ENCODE results near the gene MAN2C1.
A peak's percentile ranks its signal among the peaks of the same experiment; 100 is the strongest.
"Not testable (repeated sequence)": the region's sequence is repeated elsewhere in the genome, so short reads cannot be mapped to it uniquely, and the experiment has no call there.

Gene MAN2C1

GRCh38 chr15:75367913-75368688, at the start of gene MAN2C1:
TSS of gene MAN2C1 (minus strand) at chr15:75368607. CDS start at chr15:75368583, 24 bp downstream.
- DNase-seq: peak; percentile 94 to 97 (median 95)

GRCh38 chr15:75416584-75416983, 48.2 kb upstream of the MAN2C1 start:
- DNase-seq: no peak

DNA sequence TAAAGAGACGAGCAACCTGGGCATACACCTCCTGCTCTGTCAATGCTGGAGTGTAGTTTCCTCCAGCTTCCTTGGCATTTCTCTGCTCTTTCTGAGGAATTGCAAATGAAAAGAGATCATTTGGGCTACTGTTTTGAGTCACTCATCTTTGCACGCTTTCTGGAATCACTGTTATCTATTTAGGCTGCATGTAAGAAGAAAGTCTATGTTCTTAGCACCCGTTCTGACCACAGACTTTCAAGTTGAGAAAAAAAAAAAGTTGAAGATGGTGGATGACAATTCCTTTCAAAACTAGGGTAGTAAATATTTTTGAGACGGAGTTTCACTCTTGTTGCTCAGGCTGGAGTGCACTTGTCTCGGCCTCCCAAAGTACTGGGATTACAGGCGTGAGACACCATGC, 41.8 kb upstream of the MAN2C1 start:
- DNase-seq: no peak

- DNase-seq: no peak
Measured at GRCh38 chr15:75407083-75407482, 38.7 kb upstream of the MAN2C1 start.

DNA sequence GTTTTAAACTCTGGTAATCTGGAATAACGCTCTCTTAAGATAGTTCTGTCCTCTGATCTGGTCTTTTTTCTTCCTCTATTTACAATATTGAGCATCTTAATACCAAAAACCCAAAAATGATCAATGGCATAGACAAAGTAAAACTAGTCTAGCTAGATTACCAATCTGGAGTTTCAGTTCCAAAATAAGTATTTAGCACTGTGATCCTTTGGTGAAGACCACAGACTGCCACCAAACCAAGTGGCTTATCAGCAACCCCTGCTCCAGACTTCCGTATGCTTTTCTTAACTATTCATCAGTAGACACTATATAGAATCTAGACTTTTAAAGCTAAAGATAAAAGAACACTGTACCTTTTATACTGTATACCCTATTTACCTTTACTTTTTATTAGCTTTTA, 35.5 kb upstream of the MAN2C1 start:
- DNase-seq: no peak

DNA sequence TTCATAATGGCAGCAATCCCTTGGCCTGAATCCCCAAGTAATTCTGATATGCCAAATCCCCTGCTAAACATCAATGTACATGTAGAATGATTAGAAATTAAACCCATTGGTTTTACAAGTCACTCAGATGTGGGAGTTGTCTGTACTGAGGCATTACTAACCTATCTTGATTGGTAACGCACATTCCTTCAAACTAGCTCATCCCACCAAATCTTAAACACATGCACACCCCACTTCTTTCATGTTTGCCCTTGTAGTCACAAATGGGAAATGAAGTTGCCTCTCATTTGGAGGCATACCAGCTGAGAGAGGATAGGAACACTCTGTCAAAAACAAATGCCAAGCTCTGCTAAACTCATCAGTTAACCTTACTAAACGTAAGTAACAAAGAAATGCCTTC, 29.1 kb upstream of the MAN2C1 start:
- DNase-seq: no peak

DNA sequence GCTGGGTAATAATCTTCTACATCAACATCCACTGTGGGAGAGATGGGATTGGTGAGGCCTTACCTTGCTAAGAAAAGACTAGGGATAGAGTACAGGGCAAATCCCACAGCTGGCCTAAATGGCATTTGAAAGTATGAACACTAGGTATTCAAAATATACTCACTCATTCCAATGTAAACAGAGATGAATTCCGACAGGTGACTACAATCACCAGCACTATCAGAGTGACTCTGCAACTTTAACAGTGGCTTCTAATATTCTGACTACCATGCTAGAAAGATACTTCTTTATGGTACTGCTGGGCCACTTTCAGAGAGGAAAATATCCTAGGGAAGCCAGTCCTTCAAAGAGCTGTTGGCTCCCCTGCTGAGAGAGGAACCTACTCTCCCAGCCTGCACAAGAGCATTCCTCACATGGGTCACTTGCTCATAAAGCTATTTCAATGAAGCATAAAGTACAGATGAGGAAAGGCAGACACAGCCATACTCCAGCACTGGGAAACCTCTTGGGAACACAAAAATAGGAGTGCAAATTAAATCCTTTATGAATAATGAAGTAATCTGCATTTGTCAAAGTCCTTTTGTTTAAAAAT, 21.5 kb upstream of the MAN2C1 start:
- no peak for DNase-seq

DNA sequence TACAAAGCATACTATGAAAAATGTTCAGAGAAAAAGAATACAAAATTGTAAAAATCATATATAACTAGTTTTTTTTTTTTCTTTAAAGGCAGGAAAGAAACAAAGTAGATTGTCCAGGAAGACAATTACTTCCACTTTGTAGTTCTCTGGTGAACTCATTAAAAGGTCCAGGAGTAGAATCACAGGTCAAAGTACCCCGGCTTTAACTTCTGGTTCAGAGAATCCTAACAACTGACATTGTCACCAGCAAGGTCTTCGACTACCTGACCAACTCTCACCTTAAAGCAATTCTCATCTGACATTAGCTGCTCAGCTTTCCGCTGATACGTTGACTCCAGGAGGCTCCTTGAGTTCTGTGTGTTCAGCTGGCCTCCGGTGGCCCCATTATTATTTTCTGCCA, 15.6 kb upstream of the MAN2C1 start:
- not testable (repeated sequence) for DNase-seq

DNA sequence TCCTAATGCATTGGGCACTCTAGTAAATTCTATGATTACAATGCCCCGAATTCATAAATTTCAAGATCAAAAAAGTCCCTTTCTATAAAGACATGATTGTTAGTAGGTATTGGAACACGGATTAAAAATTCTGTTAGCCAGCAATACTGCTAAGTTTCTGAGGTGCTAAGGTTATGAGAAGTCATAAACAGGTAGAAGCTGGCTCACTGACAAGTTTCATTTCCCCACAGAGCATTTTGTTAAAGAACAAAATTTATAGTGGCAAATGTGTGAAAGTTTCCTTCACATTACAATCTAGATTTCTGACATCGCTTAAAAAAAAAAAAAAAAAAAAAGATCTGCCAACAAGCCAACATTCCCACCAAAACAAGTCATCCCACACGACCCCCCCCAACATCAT, 12.4 kb upstream of the MAN2C1 start:
- DNase-seq: no peak

DNA sequence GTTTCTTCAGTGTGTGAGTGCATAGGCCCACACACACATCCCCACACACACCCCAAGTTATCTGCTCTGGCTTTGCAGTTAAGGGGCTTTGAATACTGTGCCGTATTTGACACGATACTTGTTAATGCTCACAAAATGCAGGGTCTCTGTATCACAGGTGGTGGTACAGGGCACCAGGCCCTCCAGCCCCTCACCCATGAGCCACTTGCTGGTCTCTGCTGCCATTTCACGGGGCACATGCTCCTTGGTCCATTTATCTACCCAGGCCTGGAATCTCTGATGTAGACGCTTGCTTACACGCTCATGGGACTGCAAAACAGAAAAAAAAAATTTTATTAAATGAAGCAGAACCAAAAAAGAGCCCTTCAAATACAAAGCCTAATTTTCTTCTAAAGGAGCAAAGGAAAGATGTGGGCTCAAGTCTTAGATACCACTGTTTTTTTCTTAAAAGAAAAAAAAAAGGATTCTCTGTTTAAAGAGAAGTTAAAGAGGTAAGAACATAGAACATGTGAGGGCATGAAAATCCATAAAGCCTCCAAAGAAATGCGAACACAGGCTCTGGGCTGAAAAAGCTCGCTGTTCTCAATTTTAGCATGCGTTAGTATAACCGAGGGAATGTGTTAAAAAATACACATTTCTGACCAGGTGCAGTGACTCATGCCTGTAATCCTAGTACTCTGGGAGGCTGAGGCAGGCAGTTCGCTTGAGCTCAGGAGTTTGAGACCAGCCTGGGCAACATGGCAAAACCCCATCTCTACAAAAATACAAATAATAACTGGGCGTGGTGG, 3.7 kb upstream of the MAN2C1 start:
- no peak for DNase-seq

- DNase-seq: no peak
Measured at GRCh38 chr15:75371486-75371885, 3.1 kb upstream of the MAN2C1 start.

GRCh38 chr15:75369897-75370581, 1.6 kb upstream of the MAN2C1 start:
- DNase-seq: no peak

DNA sequence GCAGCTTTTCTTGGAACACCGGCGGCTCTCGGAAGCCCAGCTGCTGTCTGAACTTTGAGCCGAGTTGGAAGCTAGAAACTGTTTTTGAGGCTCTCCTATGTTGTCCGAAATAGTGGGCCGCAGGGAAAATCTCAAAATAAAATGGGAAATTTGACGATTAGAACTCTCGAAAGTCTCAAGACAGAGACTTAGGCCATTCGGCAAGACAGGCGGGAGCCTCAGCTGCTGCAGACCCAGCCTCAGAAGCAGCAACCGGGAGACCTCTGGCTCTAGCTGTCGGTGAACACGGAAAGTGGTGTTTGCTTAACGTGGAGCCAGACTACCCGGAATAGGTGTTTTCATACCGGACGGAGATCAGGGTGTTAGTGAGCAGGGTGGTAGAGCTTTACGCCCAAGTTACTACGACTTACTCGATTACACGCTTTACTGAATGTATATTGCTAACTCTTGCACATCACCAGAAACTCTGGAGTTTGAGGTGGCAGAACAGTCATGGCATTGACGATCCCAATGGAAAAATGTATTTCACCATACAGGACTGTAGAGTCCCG, 357 bp upstream of the MAN2C1 start:
- DNase-seq: no peak

GRCh38 chr15:75367406-75367912, 948 bp downstream of the MAN2C1 start:
- no peak for DNase-seq

DNA sequence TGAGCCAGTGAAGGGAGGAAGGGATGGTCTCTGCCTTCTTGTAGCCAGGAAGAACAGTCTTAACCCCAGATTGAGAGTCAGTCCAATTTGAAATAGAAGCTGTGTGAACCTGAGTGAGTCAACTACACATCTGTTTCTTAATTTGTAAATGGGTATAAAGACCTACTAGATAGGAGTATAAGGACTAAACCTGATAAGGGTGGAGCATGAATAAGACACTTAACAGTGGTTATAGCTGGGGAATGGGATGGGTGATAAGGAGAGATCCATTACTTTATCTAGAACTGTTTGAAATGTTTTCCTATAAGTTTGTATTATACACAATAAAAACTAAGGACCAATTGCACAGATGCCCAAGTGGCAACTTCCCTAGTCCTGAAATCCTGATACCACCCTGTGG, 1.4 kb downstream of the MAN2C1 start:
- DNase-seq: no peak

DNA sequence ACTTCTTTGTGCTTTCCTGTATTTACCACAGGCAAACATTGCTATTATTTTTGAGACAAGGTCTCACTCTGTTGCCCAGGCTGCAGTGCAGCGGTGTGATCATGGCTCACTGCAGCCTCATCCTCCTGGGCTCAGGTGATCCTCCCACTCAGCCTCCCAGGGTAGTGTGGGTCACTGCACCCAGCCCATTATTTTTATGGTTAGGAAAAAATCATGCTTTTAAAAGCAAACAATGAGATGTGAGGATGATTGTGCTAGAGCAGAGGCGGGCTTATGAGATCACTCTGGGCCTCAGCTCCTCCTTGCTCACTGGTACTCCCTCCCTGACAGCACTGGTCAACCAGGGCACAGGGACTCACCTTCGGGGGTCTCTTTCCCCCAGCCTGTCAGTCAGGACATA, 2.2 kb downstream of the MAN2C1 start:
- no peak for DNase-seq

DNA sequence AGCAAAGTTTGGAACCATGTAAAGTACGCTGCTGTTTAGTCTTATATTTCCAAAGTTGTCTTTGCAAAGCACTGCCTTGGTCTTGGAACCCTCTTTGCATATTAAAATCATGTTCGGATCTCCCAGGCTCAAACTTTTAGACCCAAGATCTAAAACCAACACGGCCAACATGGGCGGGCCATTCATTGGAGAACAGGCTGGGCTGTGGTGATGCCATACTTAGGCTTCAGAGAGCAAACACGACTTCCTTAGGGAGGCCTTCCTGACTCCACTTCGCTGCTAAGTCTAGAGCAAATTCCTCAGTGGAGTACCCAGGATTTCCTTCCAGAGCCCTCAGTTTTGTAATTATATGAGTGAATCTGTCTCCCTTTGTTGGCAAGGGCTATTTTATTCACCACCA, 3.5 kb downstream of the MAN2C1 start:
- DNase-seq: no peak

DNA sequence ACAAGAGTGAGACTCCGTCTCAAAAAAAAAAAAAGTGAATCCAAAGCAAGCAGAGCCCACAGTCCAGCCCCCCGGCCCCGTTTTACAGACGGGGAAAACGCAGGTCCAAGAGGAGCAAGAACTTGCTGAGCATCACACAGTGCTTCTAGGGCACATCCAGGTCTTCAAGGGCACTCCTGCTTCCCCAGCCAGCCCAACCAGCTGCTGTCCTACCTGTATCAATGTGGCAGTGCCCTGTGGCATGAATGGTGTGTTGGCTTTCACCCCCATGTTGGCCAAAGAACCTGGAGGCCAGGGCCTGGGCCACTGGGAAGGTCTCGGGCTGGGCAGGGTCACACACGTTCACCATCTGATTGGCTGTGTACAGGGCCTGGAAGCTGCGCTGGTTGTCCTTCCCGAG, 4.6 kb downstream of the MAN2C1 start:
- no peak for DNase-seq

DNA sequence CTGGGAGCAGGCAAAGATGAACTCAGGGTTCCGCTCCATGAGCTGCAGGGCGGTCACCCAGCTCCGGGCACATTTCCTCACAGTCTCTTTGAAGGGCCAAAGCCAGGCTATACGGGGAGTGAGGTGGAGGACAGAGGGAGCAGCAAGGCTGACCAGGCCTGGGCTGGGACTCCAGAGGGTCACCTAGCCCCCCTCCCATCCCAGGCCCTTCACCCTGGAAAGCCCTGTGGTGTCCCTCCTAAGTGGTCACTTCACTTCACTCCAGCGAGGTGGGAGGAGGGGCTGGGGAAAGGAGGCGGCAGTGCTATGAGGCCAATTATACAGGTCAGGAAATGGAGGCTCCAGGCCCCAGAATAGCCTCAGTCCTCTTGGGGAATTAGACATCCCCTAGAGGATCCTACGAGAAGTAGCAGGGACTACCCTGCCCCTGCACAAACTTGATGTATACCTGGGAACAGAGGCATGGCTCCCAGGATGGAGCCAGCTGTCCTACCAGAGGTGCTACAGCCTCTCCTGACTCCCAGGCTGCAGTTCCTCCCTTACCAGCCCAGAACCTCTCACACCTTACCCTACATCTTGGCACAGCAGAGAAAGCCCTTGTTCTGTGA, 5.7 kb downstream of the MAN2C1 start:
- no peak for DNase-seq

DNA sequence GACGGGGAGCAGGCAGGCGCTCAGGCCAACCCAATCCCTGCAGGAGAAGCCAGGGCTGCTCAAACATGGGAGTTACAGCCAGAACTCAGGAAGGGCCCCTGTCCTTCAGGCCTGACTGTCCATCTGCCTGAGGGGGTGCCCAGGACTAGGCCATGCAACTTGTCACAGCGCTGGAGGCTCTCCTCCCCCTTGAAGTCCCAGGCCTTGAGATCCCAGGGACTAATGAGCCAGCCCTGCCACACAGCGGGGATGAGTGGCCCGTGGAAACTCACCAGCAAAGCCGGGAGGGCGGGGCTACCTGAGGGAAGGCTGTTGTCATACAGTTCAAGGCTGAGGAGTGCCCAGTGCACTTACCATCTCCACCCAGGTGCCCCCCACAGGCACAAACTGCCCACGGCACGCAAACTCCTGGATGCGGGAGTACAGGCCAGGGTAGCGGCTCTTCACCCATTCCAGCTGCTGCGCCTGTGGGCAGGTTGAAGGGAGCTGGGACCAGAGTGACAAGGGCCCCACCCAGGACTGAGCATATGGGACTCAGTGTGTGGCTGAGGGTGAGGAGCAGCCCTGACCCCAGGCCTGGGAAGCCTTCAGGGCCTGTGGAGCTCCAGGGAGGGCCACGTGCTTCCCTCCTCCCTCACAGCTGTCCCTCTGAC, 6.3 kb downstream of the MAN2C1 start:
- no peak for DNase-seq

DNA sequence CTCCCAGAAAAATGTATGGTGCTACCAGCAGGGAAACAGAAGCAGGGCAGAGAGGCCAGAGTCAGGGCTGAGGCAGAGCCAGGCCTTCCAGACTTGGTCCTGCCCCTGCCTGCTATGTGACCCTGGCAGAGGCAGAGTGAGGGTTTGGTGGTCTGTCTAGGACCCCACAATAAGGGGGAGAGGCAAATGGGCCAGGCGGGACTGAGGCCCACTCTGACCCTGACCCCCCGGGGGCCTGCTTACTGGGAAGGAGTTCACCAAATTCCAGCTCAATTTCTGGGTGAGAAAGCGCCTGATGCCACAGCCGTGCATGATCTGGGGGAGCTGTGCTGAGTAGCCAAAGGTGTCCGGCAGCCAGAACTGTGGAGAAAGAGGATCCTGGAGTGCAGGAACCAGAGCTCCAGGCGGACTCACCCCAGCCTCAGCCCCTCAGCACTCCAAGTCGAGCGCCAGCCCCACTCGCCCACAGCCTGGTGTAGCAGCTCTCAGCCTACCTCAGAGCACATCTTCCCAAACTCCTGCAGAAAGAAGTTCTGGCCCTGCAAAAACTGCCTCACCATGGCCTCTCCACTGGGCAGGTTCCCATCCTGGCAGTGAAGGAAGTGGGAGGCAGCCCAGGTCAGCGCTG, 6.9 kb downstream of the MAN2C1 start:
- DNase-seq: no peak

All from suppressor macrophage treated with lipopolysaccharide for 1 hour (primary cell).